ENCODE measurements around the gene C1QL1. TPM values are rescaled to one million over a fixed set of nuclear protein-coding genes. Genes with fewer than 3 reads are reported as not detected.

C1QL1 gene
- 18.8 TPM for polyA plus RNA-seq (2012; ENCODE audit: insufficient read length, low read depth)

DNA sequence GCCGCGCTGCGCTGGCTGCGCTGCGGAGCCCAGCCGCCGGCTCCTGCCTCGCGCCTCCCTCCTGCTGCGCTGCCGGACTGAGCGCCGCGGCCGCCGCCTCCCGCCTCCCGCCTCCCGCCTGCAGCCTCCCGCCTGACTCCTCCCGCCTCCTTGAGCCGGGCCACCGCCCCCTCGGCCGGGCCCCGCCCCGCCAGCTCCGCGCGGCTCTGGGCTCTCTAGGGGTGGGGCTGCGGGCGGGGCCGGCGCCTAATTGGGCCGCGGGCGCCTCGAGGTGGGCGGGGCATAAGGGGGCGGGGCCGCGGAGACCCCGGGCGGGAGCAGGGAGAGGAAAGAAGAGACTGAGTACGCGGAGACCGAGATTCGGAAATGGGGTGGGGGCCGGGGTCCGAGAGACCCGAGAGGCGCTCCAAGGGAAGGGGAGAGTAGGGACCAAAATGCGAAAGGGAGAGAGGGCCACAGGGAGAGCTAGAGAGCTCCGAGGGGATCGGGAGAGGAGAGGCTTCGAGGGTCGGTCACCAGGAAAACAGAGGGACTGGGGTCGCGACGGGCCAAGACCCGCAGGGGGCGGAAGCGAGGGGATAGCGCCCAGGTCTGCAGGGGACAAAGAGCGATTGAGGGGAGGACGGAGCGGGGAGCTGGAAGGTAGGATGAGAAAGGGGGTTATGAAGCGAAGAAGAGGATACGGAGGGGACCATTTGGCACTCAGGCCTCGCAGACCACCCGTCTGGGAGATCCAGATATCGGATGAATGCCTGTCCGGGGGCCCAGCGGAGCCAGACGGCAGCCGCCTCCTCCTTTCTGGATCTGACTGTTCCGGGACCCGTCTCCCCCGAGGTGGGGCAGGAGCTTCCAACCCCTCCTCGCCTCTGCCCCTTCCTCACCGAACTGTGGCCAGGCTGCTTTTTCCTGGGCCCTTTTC lies at the start of gene C1QL1:
TSS of gene C1QL1 (minus strand) at position 79 of the 919 bp plus-strand sequence. CDS start 255 bp downstream, outside the sequence.
- no peak for TF ChIP-seq FOXP2 (optimal IDR thresholded peaks at IDR 0.05; ENCODE audit: borderline replicate concordance, extremely low read depth, extremely low read length, insufficient read depth)
- peak; percentile 35; the same call in 1 of the 2 replicates for TF ChIP-seq POLR2AphosphoS5 (IDR thresholded peaks at IDR 0.05; ENCODE audit: low read depth, low read length)

DNA sequence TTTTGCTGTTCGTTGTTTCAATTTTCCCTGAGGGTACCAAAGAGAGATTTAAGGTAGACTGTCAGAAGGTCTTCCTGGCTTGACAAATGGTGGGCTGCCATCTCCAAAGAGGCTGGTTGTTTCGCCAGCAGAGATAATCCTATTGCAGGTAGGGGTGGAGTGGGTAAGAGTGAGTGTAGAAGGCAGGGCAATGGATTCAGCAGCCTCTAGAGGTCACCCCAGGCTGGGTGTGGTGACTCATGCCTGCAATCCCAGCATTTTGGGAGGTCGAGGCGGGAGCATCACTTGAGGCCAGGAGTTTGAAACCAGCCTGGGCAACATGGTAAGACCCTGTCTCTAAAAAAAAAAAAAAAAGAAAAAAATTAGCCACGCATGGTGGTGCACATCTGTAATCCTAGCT lies 48.7 kb upstream of the C1QL1 start:
- TF ChIP-seq REST (IDR thresholded peaks at IDR 0.05; ENCODE audit: insufficient read depth in 1 of 2, low read depth in 2 of 2, low read length in 2 of 2) (no peak), POLR2AphosphoS5 (IDR thresholded peaks at IDR 0.05; ENCODE audit: low read depth, low read length) (no peak), TAF1 (IDR thresholded peaks at IDR 0.05; ENCODE audit: borderline replicate concordance, insufficient read depth, low read length) (no peak), SIN3A (IDR thresholded peaks at IDR 0.05; ENCODE audit: borderline replicate concordance, insufficient read depth, low read length) (no peak), FOXP2 (optimal IDR thresholded peaks at IDR 0.05; ENCODE audit: borderline replicate concordance, extremely low read depth, extremely low read length, insufficient read depth) (no peak)

- TF ChIP-seq FOXP2 (optimal IDR thresholded peaks at IDR 0.05; ENCODE audit: borderline replicate concordance, extremely low read depth, extremely low read length, insufficient read depth): no peak
- no peak for TF ChIP-seq REST (IDR thresholded peaks at IDR 0.05; ENCODE audit: insufficient read depth in 1 of 2, low read depth in 2 of 2, low read length in 2 of 2)
- no peak for TF ChIP-seq SIN3A (IDR thresholded peaks at IDR 0.05; ENCODE audit: borderline replicate concordance, insufficient read depth, low read length)
- no peak for TF ChIP-seq TAF1 (IDR thresholded peaks at IDR 0.05; ENCODE audit: borderline replicate concordance, insufficient read depth, low read length)
- TF ChIP-seq POLR2AphosphoS5 (IDR thresholded peaks at IDR 0.05; ENCODE audit: low read depth, low read length): no peak
Observed at GRCh38 chr17:45016237-45016636, 48.1 kb upstream of the C1QL1 start.

- TF ChIP-seq REST (IDR thresholded peaks at IDR 0.05; ENCODE audit: insufficient read depth in 1 of 2, low read depth in 2 of 2, low read length in 2 of 2) (no peak), FOXP2 (optimal IDR thresholded peaks at IDR 0.05; ENCODE audit: borderline replicate concordance, extremely low read depth, extremely low read length, insufficient read depth) (no peak), TAF1 (IDR thresholded peaks at IDR 0.05; ENCODE audit: borderline replicate concordance, insufficient read depth, low read length) (no peak), POLR2AphosphoS5 (IDR thresholded peaks at IDR 0.05; ENCODE audit: low read depth, low read length) (no peak)
Observed at GRCh38 chr17:45013021-45013997, 45.2 kb upstream of the C1QL1 start.

DNA sequence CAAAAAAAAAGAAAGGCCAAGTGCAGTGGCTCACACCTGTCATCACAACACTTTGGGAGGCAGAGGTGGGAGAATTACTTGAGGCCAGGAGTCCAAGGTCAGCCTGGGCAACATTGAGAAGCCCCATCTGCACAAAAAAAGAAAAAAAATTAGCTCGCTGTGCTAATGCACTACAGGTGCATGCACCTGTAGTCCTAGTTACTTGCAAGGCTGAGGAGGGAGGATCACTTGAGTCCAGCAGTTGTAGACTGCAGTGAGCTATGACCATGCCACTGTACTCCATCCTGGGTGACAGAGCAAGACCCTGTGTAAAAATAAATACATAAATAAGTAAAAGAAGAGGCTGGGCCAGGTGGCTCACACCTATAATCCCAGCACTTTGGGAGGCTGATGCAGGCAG lies 43.7 kb upstream of the C1QL1 start:
- TF ChIP-seq TAF1 (IDR thresholded peaks at IDR 0.05; ENCODE audit: borderline replicate concordance, insufficient read depth, low read length) (no peak), SIN3A (IDR thresholded peaks at IDR 0.05; ENCODE audit: borderline replicate concordance, insufficient read depth, low read length) (no peak), POLR2AphosphoS5 (IDR thresholded peaks at IDR 0.05; ENCODE audit: low read depth, low read length) (no peak), REST (IDR thresholded peaks at IDR 0.05; ENCODE audit: insufficient read depth in 1 of 2, low read depth in 2 of 2, low read length in 2 of 2) (no peak), FOXP2 (optimal IDR thresholded peaks at IDR 0.05; ENCODE audit: borderline replicate concordance, extremely low read depth, extremely low read length, insufficient read depth) (no peak)

Measured in PFSK-1 (cell line).